GM18858 (cell line): ENCODE data around the gene PAAF1.
"Not testable (repeated sequence)": the region's sequence is repeated elsewhere in the genome, so short reads cannot be mapped to it uniquely, and the experiment has no call there.

ENCODE experiments used
- ATAC-seq: cut with Tn5 transposase; IDR thresholded peaks from one replicate; pipeline ENCODE4 v1.9.1; 2021; ENCODE audit not compliant: unreplicated experiment

Gene PAAF1

DNA sequence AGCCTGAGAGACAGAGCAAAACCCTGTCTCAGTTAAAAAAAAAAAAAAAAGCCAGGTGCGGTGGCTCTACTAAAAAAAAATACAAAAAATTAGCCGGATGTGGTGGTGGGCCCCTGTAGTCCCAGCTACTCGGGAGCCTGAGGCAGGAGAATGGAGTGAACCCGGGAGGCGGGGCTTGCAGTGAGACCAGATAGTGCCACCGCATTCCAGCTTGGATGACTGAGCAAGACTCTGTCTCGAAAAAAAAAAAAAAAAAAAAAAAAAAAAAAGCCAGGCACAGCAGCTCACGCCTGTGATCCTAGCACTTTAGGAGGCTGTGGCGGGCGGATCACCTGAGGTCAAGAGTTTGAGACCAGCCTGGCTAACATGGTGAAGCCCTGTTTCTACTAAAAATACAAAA lies 3.6 kb downstream of the PAAF1 start:
- ATAC-seq: not testable (repeated sequence)

DNA sequence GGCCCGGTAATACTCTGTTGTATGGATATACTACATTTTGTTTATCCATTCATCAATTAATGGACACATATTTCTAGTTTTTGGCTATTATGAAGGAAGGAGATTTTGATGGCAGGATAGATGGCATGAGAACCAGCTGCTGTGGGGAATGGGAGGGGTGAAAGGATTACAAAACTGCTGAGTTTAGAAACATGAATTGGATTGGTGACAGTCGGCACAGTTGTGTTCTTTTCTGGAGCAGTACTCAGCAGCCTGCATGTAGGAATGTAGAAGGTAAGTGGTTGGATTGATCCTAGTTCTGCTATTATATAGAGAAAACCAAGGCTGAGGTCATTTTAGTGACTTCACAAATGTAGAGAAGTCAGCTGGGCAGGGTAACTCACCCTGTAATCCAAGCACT lies 7.1 kb downstream of the PAAF1 start:
- ATAC-seq: no peak

DNA sequence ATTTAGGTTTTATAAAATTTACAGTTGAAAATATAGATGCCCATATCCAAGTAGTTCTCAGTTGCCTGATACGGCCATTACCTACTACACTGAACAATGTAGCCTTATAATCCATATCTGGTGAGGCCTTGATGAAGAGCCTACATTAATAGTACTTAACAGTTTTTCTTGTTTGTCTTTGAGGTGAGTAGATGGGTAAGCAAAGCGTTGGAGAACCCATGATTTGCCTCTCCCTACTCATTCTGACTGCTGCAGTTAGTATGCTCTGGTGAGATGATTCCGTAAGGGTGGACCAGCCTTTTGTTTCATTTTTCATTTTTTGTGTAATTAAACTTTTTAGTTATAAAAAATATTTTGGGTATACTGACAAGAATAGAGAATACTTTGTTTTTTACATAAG lies 11.4 kb downstream of the PAAF1 start:
- ATAC-seq: no peak

DNA sequence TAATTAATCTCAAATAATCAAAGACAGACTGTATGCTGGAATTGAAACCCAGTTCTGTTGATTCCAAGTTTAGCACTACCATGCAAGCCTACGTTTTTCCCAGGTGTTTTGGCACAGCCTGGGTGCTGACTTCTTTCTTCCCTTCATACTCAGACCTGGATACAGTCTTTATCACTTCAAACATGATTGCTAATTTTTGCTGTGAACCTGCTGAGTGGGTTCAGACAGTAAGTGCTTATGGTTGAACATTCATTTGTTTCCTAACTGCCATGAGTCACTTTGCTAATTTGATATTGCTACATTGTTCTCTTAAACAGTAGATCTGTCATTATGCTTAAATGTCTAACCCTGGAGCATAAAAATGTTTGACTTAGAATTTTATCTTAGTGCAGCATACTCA lies 12.2 kb downstream of the PAAF1 start:
- ATAC-seq: no peak

DNA sequence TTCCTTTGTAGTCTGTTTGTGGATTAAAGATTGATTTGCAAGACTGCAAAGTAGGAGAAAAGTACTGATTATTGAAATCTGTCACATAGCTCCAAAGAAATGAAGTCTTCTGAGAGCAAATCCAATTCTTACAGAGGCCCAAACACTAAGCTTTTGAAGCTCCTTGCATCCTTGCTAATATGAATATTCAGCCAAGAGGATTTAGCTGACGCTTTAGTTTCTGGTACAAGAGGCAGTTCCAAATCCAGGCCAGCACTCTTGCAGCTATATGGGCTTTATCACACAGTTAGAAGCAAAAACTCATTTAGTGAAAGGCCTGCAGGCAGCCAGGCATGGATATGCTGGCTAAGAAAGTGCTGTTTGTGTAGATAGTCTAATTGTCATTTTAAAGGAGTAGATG lies 12.7 kb downstream of the PAAF1 start:
- ATAC-seq: no peak

DNA sequence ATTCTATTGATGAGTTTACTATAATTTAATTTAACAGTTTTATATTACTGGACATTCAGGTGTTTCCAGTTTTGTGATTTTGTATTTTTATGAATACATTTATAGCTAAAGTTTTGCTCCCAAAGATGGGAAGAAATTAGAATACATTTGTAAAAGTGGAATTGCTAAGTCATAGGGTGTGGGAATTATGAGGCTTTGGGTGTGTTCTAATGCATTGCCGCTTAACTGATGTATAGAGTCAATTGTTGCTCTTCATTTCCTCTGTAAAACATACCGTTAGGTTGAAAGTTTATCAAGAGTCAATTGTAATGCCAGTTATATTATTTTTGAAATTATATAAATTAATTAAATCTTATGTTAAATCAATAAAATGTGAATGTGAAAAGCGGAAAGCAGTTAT lies 16.2 kb downstream of the PAAF1 start:
- ATAC-seq: no peak

DNA sequence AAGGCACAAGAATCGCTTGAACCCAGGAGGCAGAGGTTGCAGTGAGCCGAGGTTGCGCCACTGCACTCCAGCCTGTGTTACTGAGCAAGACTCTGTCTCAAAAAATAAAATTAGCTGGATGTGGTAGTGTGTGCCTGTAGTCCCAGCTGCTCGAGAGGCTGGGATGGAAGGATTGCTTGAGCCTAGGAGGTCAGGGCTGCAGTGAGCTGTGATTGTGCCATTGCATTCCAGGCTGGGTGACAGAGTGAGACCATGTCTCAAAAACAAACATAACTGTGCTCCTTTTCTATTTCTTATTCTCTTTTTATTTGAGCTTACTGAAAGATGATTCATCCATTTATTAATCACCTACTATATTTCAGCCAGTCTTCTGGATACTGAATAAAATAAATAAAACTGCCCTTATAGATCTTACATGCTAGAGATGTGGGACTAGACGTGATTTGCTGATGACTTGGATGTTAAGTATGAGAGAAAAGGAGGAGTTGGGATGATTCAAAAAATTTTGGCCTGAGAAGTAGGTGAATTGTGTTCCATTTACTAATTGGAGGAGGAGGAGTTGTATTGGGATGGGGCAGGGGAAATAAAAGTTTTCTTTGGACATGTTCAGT lies 18.0 kb downstream of the PAAF1 start:
- no peak for ATAC-seq

DNA sequence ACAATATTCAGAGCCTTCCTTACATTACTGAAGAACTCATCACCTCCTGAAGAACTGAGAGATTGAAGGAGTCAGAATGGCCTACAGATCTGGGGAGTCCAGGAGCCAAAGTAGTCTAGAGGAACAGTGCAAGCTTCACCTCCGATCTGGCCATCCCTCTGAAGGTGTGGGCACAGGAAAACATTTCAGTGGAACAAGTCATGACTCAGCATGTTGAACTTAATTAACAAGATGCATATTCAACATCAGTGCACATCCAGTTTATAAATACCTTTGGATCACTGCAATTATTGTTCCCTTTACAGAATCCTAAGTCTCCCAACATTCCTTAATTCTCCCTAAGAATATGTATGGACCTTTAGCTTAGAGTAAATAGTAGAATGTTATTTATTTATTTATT lies 25.5 kb downstream of the PAAF1 start:
- no peak for ATAC-seq

DNA sequence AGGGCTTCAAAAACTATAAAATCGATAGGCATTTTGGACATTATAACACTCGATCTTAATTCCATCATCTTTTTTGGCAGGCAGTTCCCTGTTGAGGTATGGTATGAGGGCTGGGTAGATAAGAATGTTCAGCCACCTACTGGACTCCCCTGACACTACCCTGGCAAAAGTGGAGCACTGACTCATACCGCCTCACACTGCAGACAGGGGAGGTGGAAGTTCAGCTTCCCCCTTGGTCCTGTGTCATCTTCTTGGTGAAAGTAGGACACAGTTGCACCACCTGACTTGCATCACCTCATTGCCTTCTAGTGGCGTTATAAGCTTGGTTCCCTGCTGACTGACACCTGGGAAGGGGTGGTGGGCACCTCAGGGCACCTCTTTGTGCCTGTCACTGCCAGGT lies 30.4 kb downstream of the PAAF1 start:
- ATAC-seq: no peak

DNA sequence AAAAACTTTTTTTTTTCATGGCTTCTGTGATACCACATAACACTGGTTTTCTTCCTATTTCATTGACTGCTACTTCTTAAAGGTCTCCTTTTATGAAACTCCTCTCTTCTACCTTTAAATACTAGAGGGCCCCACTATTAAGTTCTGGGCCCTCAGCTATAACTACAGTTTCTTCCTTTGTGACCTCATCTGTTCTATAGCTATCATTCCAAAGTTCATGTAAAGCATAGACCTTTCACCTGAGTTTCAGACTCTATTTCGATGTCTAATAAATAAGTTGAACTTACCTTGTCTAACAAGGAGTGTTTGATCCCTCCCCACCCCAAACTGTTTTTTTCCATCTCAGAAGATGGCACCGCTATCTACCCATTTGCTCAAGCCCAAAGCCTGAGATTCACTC lies 35.2 kb downstream of the PAAF1 start:
- no peak for ATAC-seq

DNA sequence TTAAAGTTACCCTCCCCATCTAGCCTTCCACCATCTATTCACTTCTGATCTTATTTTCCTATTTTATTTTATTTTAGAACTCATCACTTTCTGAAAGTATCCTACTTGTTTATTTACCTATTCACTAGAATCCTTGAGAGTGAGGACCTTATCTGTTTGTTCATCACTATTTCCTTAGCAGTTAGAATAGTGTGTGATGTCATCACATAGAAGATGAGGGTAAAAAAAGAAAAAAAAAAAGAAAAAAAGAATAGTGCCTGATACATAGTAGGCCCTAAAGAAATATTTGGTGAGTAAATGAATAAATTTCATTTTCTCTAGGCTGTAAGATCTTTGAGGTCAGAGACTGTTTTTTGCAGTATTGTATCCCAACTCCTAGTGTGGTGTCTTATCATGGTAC lies 36.7 kb downstream of the PAAF1 start:
- no peak for ATAC-seq

DNA sequence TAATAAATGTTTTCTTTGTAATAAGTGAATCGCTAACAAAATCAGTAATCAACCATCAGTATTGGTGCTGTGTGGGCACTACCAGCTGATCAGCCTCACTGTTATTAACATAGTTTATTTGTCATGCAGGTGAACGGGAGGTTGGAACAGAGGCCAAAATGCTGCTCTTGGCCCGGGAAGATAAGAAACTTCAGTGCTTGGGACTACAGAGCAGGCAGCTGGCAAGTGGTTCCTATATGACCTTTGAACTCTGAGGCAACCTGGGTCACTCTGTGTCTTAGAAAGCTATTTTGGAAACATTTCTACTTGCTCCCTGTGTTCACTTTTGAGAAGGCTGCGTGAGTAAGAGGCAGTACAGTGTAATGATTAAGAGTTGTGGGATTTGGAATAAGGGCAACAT lies 37.5 kb downstream of the PAAF1 start:
- no peak for ATAC-seq

DNA sequence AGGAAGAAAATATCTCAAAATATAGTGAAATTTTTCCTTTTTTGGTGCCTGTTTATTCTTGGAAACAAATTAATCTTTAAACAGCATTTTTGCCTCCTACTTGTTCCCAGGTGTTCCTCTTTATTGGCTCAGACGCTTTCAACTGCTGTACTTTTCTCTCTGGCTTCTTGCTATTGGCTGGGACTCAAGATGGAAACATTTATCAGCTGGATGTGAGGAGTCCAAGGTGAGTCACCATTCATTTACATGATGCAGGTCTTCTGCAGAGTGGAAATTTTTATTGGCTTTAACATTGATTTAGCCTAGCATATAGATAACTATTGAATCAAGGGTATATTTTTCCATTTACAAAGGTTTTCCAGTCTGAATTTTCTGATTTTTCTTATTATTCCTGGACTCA lies 39.6 kb downstream of the PAAF1 start:
- ATAC-seq: no peak

DNA sequence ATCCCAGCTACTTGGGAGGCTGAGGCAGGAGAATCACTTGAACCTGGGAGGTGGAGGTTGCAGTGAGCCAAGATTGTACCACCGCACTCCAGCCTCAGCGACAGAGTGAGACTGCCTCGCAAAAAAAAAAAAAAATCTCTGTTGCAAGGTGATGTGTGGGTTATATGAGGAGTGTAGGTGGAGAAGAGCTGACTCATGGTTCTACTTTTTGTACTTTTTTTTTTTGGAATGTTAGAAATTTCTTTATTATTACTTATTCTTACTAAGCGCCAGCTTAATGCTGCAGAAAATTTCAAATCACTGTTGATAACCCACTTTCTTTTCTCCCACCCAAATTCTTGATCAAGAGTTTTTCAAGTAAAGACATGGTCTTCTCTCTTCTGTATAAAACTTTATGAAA lies 44.4 kb downstream of the PAAF1 start:
- ATAC-seq: no peak

DNA sequence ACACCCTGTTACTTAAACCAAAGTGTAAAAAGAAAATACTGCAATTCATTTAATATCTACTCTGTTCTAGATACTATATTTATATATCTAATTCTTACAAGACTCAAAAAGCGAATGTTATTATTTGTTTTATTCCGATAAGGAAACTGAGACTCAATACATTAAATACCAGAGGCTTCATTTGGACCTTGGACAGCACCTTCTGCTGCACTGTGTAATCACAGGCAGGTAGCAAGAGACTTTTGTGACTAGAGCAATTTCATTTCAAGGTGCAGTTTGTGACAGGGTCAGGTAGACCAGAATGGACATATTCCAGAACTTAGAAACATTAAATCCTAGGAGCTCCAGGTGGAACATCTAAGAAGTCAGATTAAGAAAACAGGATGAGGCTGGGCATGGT lies 52.6 kb downstream of the PAAF1 start:
- no peak for ATAC-seq

DNA sequence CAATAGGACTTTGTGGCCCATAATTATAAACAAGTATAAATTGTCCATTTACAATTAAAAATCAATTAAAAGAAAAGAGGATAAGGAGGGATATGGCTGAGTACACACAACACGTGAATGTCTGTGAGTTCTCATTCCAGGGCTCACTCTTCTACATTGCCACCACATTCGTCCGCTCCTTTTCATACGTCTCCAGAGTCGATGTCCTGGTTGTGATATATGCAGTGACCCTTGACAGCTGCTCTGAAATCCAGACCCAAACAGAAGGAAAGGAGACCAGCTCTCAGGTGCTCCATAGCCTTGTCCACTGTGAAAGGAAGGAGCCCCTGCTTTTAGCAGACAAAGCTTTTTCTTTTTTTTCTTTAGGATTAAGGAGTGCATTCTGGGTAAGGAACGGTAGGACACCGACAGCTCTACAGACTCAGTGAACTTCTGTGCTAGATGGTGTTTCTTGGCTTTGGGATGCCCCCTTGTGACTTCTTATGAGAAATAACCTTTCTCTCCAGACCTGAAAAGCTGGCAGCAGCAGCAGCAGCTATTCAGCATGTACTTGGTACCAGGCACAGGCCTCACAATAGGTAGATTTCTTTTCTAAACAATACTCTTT lies 54.3 kb downstream of the PAAF1 start:
- no peak for ATAC-seq

DNA sequence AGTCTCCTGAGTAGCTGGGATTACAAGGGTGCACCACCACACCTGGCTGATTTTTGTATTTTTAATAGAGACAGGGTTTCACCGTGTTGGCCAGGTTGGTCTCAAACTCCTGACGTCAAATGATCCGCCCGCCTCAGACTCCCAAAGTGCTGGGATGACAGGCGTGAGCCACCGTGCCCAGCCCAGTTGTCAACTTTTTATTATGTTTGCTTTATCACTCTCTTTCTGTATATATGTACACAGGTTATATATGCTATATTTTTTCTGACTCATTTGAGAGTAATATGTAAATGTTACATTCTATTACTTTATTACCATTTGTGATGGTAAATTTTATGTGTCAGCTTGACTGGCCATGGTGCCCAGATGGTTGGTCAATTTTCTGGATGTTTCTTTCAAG lies 55.2 kb downstream of the PAAF1 start:
- no peak for ATAC-seq

DNA sequence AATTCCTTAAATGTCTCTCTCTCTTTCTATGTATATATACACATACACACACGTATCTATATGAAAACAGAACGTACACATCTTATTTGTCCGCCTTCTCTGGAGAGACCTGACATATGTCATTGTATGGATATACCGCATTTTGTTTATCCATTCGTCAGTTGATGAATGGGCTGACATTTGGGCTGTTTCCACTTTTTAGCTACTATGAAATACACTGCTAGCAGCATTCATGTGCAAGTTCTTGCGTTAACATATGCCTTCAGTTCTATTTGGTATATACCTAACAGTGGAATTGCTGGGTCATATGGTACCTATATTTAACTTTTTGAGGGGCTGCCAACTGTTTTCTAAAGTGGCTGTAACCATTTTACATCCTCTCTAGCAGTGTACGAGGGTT lies 56.0 kb downstream of the PAAF1 start:
- ATAC-seq: no peak

DNA sequence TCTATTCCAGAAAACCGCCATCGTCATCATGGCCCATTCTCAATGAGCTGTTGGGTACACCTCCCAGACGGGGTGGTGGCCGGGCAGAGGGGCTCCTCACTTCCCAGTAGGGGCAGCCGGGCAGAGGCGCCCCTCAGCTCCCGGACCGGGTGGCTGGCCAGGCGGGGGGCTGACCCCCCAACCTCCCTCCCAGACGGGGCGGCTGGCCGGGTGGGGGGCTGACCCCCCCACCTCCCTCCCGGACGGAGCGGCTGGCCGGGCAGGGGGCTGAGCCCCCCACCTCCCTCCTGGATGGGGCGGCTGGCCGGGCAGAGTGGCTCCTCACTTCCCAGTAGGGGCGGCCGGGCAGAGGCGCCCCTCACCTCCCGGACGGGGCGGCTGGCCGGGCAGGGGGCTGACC lies 59.2 kb downstream of the PAAF1 start:
- ATAC-seq: not testable (repeated sequence)

DNA sequence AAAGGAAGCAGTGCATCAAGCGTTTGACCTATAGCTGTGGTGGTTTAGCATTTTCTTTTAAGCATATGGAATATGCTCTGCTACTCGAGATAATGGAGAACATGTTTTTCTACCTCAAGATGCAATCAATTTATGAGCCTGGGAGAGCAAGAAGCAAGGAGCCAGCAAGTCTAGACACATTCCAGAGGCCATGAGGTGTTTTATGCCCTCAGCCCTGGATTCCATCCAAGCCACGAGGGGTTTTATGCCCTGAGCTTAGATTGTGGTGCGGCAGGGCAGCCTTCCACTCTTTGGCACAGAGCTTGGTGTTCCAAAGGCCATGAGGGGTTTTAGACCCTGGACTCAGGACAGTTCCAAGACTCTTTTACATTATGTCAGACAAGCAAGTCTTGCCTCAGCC lies 62.3 kb downstream of the PAAF1 start:
- no peak for ATAC-seq

DNA sequence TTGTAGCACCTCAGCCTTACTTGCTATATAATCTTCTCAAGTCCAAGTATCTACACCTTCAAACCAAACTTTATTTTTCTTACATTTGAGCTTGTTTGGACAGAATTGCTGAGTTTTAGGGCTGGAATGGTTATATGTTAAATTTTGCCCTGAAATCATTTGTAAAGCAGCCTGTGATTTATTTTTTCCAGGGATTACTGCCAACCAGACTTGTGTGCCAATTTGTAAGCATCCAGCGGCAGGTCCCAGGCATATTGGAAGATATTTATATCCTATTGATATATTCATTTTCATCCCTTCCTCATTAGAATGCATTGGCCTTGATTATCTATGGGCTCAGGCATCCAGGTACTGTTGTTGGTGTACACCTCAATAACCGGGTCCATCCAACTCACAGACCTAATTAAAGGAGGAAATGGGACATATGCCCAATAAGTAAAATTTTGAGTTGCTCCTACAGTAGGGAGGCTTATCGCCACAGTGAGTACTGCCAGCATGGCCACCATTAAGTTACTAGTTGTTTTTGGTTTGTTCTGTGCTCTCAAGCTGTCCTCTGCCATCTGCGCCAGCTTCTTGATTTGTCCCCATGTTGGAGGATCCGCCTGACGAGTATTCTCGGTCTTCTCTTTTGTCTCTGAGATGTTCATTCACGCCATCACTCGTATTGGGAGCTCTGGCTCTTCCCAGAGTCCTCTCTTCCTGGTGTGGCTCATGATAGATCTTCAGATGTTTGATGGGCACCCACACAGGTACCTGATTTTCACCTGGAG lies 64.2 kb downstream of the PAAF1 start:
- no peak for ATAC-seq

DNA sequence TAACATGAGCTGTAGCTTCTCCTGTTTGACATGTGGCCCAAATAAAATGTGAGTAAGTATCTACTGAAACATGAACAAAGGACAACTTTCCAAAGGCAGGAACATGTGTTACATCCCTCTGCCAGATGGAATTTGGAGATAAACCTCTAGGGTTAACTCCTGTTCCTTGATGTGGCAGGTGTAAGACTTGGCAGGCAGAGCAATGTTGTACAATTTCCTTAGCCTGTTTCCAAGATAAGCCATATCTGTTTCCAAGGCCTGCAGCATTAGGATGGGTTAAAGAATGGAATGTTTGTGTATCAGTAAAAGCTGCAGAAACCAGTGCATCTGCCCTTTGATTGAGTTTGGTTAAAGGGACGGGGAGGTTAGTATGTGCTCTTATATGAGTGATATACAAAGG lies 65.2 kb downstream of the PAAF1 start:
- ATAC-seq: no peak

DNA sequence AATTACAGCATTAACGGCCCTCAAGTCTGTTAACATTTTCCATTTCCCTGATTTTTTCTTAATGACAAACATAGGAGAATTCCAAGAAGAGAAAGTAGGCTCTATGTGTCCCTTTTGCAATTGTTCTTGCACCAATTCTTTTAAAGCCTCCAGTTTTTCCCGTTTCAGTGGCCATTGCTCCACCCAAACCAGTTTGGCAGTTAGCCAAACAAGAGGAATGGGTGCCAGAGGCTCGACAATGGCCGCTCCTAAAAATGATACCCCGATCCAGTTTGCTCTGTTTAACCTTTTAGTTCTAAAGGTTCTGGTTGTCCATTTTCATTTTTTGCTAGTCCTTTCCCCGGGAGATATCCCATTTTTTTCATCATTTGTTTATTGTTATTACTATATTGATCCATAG lies 67.3 kb downstream of the PAAF1 start:
- ATAC-seq: no peak
